Activated CD4-positive, alpha-beta memory T cell treated with anti-CD3 and anti-CD28 coated beads for 36 hours (primary cell): ENCODE measurements around the gene ALPG. TPM values are rescaled to one million over a fixed set of nuclear protein-coding genes. Genes with fewer than 3 reads are reported as not detected.
"Not testable (repeated sequence)": the region's sequence is repeated elsewhere in the genome, so short reads cannot be mapped to it uniquely, and the experiment has no call there.

ENCODE experiments used
- CTCF ChIA-PET: fragments of 350-600 bp; sonication (Branson Sonifier 250); formaldehyde crosslinking; loops from one replicate; lab custom pipeline; 2021; ENCODE audit warnings: antibody characterized with exemption, inconsistent platforms; lab: Charles Lee
- POLR2A ChIA-PET: fragments of 350-600 bp; sonication (Branson Sonifier 250); formaldehyde crosslinking; loops from one replicate; lab custom pipeline; 2021; ENCODE audit warnings: antibody characterized with exemption; lab: Charles Lee
- DNase-seq: peaks from one replicate; pipeline ENCODE4 v3.0.0-alpha.2; 2020
- H3K27ac Mint-ChIP-seq: one replicate; pipeline ENCODE4 v1.8.0; 2021; ENCODE audit warnings: mixed read lengths
- H3K27me3 Mint-ChIP-seq: one replicate; pipeline ENCODE4 v1.8.0; 2021; ENCODE audit warnings: mixed read lengths
- H3K36me3 Mint-ChIP-seq: one replicate; pipeline ENCODE4 v1.8.0; 2021; ENCODE audit warnings: mixed read lengths
- H3K4me1 Mint-ChIP-seq: one replicate; pipeline ENCODE4 v1.8.0; 2021; ENCODE audit warnings: low read depth, mixed read lengths
- H3K4me3 Mint-ChIP-seq: one replicate; pipeline ENCODE4 v1.8.0; 2021; ENCODE audit warnings: mild to moderate bottlenecking, mixed read lengths
- H3K9me3 Mint-ChIP-seq: one replicate; pipeline ENCODE4 v1.8.0; 2021; ENCODE audit warnings: mixed read lengths
- intact Hi-C: fragments of 100-400 bp; cut with micrococcal nuclease; formaldehyde crosslinking; loops from one replicate; pipeline ENCODE4 v1.15.1; 2023
- total RNA-seq, 2 experiments: library from RNA; stranded (reverse); gene quantifications; one replicate each; pipeline ENCODE4 v1.2.3, GENCODE V29; 2021

Gene ALPG
- total RNA-seq, 2 experiments from 2014 or later = not detected

DNA sequence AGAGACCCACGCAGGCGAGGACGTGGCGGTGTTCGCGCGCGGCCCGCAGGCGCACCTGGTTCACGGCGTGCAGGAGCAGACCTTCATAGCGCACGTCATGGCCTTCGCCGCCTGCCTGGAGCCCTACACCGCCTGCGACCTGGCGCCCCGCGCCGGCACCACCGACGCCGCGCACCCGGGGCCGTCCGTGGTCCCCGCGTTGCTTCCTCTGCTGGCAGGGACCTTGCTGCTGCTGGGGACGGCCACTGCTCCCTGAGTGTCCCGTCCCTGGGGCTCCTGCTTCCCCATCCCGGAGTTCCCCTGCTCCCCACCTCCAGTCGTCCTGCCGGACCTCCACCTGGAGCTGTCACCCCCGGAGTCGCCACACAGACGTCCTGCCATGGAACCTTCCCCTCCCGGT, 3.0 kb downstream of the ALPG start:
- H3K36me3 Mint-ChIP-seq, DNase-seq, intact Hi-C loops, H3K9me3 Mint-ChIP-seq, POLR2A ChIA-PET, H3K4me3 Mint-ChIP-seq, CTCF ChIA-PET, H3K27ac Mint-ChIP-seq: not testable (repeated sequence)
- Mint-ChIP-seq H3K27me3 (peaks cover 13% of the 10 kb centered on the region), H3K4me1 (peaks cover 13% of the 10 kb centered on the region)

DNA sequence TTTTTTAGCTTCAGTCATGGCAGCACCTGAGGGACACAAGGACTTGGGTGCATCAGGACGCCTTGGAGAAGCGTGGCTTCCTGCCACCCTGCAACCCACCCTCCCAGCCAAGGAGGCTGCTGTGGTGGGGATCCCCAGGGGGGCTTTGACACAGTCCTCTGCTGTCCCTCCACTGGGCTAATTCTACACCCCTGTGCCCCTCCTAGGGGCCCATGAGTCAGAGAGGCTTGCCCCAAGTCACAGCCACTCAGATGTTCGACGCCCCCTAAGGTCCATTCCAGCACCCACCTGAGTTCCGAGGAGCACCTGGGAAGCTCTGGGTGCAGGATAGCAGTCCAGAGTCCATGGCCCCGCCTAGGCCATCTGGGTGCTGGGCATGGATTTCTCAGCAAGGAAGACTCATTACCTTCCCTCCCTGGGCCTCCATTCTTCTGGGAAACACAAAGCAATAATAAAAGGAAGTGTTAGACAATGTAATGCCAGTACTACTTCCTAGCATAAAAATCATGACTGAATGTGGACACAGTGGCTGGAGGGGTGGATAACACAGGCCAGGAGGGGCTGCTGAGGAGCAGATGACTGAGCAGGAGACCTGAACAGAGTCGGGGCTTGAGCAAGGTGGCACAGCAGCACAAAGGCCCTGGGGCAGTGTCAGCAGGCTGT, 3.7 kb downstream of the ALPG start:
- H3K27ac Mint-ChIP-seq = no peak overlapping the region
- intact Hi-C loops = no loop called here
- peaks cover 13% of the 10 kb centered on the region for H3K4me1 Mint-ChIP-seq
- H3K27me3 Mint-ChIP-seq = peaks cover 13% of the 10 kb centered on the region
- H3K9me3 Mint-ChIP-seq = no peaks in the 10 kb centered on the region
- H3K4me3 Mint-ChIP-seq = no peak overlapping the region
- H3K36me3 Mint-ChIP-seq = no peaks in the 10 kb centered on the region
- DNase-seq = no peak
- CTCF ChIA-PET = no interaction called here
- POLR2A ChIA-PET = no interaction called here

DNA sequence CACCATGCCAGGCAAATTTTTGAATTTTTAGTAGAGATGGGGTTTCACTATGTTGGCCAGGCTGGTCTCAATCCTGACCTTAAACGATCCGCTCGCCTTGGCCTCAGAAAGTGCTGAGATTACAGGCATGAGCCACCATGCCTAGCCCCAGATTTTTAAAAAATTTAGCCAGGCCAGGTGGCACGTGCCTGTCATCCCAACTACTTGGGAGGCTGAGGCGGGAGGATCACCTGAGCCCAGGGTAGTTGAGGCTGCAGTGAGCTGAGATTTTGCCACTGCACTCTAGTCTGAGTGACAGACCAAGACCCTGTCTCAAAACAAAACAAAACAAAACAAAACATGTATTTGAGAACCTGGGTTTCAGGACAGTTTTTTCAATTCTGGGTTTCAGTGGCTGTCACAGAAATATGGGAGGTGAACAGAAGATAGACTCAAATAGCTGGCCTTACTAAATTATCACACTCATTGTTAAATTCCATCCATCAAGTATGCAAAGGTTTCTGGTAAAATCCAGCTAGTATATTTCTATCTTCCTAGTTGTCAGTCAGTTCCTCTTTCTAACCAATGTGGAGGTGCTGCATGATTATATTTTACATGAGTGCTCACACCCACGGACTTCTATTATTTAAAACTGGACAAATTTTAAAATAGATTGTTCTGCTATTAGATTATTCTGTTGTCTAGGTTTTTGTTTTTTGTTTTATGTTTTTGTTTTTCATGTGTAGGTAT, 5.4 kb downstream of the ALPG start:
- peaks cover 13% of the 10 kb centered on the region for H3K27me3 Mint-ChIP-seq
- no peaks in the 10 kb centered on the region for H3K36me3 Mint-ChIP-seq
- peaks cover 13% of the 10 kb centered on the region for H3K4me1 Mint-ChIP-seq
- H3K27ac Mint-ChIP-seq = no peak overlapping the region
- intact Hi-C loops = no loop called here
- CTCF ChIA-PET = no interaction called here
- no peak overlapping the region for H3K4me3 Mint-ChIP-seq
- POLR2A ChIA-PET = no interaction called here
- no peak for DNase-seq
- no peaks in the 10 kb centered on the region for H3K9me3 Mint-ChIP-seq

DNA sequence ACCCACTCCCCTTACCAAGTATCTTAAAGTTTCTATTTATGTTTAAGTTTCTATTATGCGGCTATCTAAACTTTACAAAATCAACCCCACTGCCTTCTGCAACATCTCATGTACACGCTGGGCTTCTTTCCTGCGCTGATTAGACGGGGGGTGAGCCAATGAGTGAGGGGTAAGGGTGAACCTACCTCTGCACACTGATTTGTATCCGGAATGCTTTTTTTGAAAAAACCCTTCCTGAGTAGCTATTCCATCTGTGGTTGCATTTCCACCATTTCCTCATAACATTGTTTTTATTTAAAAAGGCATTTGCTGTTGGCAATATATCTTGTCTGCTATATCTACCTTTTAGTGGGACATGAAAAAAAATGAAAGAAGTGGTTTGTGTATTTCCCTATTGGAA, 6.3 kb downstream of the ALPG start:
- Mint-ChIP-seq H3K27ac (no peak overlapping the region), H3K4me1 (peaks cover 13% of the 10 kb centered on the region), H3K4me3 (no peak overlapping the region), H3K27me3 (peaks cover 14% of the 10 kb centered on the region), H3K9me3 (no peaks in the 10 kb centered on the region), H3K36me3 (no peaks in the 10 kb centered on the region)
- intact Hi-C loops = no loop called here
- DNase-seq = no peak
- ChIA-PET CTCF (interaction anchor here (1.1 kb wide), 1 partner anchor 24 kb away, joined by 4 read pairs; no protein-coding TSS in a partner anchor), POLR2A (no interaction called here)

DNA sequence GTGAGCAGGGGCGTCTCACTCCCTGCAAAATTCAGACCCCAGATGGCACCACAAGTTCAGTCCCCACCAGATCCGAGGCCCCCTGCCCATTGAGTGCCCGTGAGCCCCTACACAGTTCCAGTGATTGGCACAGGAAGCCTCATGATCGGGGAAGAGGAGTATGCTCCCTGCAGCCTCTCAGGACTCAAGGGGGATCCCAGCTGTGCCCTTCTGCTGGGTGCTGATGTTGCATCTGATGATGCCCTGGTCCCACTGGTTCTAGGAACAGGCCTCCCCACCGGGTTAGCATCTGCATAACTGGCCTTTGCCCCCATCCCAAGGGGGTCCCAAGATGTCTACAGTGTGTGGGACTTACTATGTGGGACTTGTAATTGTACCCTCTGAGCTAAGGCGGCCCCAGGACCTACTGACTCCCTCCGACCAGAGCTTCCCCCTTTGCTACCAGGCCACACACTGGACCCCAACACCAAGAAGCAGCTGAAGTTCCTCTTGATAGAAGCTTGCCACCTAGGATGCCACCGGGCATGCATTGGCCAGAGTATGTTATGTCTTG, 8.6 kb downstream of the ALPG start:
- POLR2A ChIA-PET = no interaction called here
- DNase-seq = no peak
- no peaks in the 10 kb centered on the region for H3K9me3 Mint-ChIP-seq
- H3K36me3 Mint-ChIP-seq = no peaks in the 10 kb centered on the region
- no peak overlapping the region for H3K27ac Mint-ChIP-seq
- peaks cover 25% of the 10 kb centered on the region for H3K27me3 Mint-ChIP-seq
- CTCF ChIA-PET = interaction anchor here (0.9 kb wide), 1 partner anchor 25 kb away, joined by 3 read pairs; no protein-coding TSS in a partner anchor
- intact Hi-C loops = no loop called here
- peaks cover 20% of the 10 kb centered on the region for H3K4me1 Mint-ChIP-seq
- no peak overlapping the region for H3K4me3 Mint-ChIP-seq

DNA sequence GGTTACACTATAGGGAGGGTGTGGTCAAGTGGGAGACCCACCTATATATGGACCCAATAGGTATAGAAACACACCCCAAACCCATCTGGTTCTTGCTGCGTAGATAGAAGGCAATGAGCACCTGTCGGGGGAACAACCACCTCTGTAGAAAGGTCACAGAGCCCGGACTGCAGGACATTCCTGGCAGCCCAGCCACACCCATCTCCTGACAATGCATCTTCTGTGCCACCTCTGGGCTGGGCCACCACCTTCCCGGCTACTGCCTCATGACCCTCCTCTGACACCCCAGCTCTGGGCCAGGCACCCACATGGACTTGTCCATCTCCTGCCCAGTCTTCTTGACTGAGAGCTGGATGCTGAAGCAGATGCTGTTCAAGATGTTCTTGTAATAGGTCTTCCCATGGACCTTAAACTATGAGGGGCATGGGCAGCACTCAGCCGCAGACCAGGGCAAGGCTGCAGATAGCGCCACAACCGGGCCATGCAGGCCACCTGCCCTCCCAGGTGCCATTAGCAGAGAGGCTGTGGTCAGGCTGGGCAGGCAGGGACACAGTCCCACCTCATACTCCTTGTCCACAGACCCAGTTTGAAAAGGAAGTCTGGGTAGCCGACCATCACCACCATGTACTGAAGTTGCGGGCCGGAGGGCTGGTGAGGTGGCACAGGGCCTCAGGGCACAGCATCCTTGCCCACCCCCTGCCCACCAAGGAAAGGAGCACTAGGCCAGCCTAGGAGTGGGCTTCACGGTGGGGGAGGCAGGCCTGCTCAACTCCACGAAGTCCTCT, 9.3 kb downstream of the ALPG start:
- ChIA-PET CTCF (interaction anchor here (0.9 kb wide), 1 partner anchor 24 kb away, joined by 3 read pairs; no protein-coding TSS in a partner anchor), POLR2A (no interaction called here)
- Mint-ChIP-seq H3K36me3 (no peaks in the 10 kb centered on the region), H3K4me1 (peaks cover 24% of the 10 kb centered on the region), H3K4me3 (no peak overlapping the region), H3K9me3 (no peaks in the 10 kb centered on the region), H3K27me3 (peaks cover 28% of the 10 kb centered on the region), H3K27ac (no peak overlapping the region)
- no peak for DNase-seq
- intact Hi-C loops = no loop called here

DNA sequence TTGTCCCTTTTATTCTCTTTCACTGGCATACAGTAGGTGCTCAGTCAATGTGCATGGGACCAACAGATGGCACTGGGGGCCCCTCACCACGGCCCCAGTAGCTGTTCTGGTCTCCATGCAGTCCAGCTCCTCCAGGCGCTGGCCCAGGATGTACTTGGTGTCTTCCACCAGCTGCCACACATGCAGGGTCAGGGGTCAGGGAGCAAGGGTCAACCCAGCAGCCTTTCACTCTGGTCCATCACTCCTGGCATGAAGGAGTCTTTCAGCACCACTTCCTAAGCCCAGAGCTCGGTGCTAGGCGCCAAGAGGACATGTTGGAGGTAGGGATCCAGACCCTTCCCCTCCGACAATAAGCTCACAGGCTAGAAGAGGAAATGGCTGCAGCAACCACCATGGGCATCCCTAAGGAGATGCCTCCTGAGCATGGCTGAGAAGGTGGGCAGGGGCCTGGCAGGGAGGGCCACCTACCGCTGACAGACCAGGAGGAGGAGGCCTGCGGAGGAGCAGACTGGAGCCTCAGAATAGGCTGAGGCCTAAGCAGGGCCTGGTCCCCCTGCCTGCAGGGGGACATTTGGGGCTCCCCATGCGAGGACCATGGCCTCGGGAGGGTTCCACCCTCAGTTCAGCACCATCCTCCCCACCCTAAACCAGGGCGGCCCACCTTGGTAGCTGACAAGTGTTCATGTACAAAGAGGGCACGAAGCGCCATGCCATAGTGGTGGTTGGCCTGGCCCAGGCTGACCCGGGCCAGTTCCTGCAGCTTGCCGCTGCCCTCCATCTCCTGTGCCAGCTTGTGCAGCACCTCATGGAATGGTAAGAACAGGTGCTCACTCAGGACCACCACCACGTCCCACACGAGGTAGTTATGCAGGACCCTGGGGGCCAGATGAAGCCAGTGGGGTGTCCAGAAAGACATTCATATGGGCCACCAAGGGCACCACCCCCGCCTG, 10.2 kb downstream of the ALPG start:
- POLR2A ChIA-PET = no interaction called here
- intact Hi-C loops = no loop called here
- Mint-ChIP-seq H3K4me1 (peaks cover 24% of the 10 kb centered on the region), H3K36me3 (no peaks in the 10 kb centered on the region), H3K9me3 (no peaks in the 10 kb centered on the region), H3K27me3 (peaks cover 34% of the 10 kb centered on the region), H3K27ac (no peak overlapping the region), H3K4me3 (no peak overlapping the region)
- no peak for DNase-seq
- CTCF ChIA-PET = no interaction called here

DNA sequence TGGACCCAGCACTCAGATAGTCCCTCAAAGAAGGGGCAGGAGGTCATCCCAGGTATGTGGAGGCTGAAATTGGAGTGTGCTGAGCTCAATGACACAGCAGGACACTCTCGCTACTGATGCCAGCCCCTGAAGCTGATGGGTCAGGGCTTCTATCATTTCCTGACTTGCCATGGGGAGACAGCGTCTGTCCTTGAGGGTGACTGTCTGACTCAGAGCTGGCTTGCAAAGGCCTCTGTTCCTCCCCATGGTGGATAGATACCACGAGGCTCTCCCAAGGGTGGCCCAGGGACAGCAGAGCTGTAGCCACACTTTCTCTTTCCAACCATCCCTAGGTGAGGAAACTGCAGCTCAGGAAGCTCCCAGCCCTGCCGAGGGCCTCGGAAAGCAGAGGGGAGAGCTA, 10.8 kb downstream of the ALPG start:
- ChIA-PET POLR2A (no interaction called here), CTCF (no interaction called here)
- peaks cover 23% of the 10 kb centered on the region for H3K4me1 Mint-ChIP-seq
- DNase-seq = no peak
- H3K9me3 Mint-ChIP-seq = peaks cover 3% of the 10 kb centered on the region
- H3K4me3 Mint-ChIP-seq = no peak overlapping the region
- intact Hi-C loops = no loop called here
- peaks cover 40% of the 10 kb centered on the region for H3K27me3 Mint-ChIP-seq
- no peaks in the 10 kb centered on the region for H3K36me3 Mint-ChIP-seq
- H3K27ac Mint-ChIP-seq = no peak overlapping the region

DNA sequence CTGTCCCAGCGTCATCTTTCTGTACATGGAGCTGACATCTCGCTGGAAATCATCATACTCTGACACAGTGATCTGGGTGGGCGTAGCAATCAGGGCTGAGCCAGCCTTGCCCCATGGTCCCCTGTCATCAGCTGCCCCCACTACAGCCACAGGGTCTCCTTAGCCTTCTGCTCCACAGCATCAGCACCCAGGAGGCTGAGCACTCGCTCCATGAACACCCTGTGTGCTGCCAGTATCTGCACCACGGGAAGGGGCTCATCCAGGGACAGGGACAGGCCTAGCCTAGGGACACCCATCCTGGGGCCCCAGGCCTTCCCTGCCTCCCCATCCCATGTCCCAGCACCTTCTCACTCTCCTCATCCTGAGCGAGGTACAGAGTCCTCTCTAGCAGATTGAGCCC, 11.4 kb downstream of the ALPG start:
- DNase-seq = no peak
- CTCF ChIA-PET = no interaction called here
- H3K9me3 Mint-ChIP-seq = peaks cover 8% of the 10 kb centered on the region
- H3K27ac Mint-ChIP-seq = no peak overlapping the region
- POLR2A ChIA-PET = no interaction called here
- intact Hi-C loops = no loop called here
- H3K4me3 Mint-ChIP-seq = no peak overlapping the region
- peaks cover 42% of the 10 kb centered on the region for H3K27me3 Mint-ChIP-seq
- peaks cover 18% of the 10 kb centered on the region for H3K4me1 Mint-ChIP-seq
- no peaks in the 10 kb centered on the region for H3K36me3 Mint-ChIP-seq

DNA sequence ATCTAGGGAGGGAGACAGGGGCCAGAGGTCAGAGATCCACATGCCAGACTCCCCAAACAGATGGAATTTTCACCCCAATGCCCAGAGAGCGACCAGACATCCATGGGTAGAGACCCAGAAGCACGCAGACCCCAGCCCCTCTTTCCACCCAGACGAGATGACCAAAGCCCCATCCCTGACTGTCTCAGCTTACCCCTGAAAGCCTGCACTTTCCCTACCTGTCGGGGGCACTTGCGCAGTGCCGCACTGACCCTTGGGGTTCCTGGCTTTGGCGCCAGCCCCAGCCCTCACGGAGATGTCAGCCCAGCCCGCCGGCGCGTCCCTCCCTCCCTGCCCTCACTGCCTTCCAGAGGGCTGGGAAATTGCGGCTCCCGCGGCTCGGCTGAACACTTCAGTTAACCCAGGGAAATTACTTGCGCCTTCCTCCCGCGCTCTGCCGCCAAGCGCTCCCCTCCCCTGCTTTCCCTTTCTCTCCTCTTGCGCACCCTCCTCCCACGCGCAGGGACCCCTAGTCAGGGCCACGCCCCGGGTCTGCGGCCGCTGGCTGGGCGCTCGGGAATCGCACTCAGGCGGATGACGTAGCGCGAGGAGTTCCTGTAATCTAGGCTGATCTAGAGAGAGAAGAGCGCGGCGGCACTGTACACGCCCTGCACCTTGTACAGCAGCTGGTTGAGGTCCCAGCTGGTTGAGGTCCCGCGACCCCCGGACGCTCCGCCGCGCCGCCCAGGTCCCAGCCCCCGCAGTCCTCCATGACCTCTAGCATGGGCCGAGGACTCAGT, 12.0 kb downstream of the ALPG start:
- H3K27me3 Mint-ChIP-seq = peaks cover 37% of the 10 kb centered on the region
- CTCF ChIA-PET = interaction anchor here (0.7 kb wide), 2 partner anchors 21 to 83 kb away, joined by 3 to 4 read pairs; no protein-coding TSS in a partner anchor
- peaks cover 12% of the 10 kb centered on the region for H3K4me1 Mint-ChIP-seq

More for the DNA sequence above, 12.0 kb downstream of the ALPG start:
- intact Hi-C loops = no loop called here
- DNase-seq = peak; percentile 38
- H3K36me3 Mint-ChIP-seq = no peaks in the 10 kb centered on the region
- no peak overlapping the region for H3K27ac Mint-ChIP-seq
- H3K4me3 Mint-ChIP-seq = peak overlapping the region; percentile 35
- H3K9me3 Mint-ChIP-seq = peaks cover 8% of the 10 kb centered on the region
- POLR2A ChIA-PET = no interaction called here
